ENCODE measurements around the gene ARMC12. TPM values are rescaled to one million over a fixed set of nuclear protein-coding genes. Genes with fewer than 3 reads are reported as not detected.

ARMC12 gene
- total RNA-seq, 4 donors from 2014 or later = 0.69 to 3.2 (median 1.2) TPM; not detected in 1

GRCh38 chr6:35757456-35758123 is 20.8 kb downstream of the ARMC12 start:
- DNase-seq (ENCODE audit: low spot score) = no peak
- no peak for ATAC-seq (ENCODE audit: low FRiP score)
- no peak for TF ChIP-seq CTCF (IDR thresholded peaks at IDR 0.05)

GRCh38 chr6:35759426-35759825 is 22.6 kb downstream of the ARMC12 start:
- DNase-seq (ENCODE audit: low spot score) (no peak), ATAC-seq (ENCODE audit: low FRiP score) (no peak)
- TF ChIP-seq CTCF (IDR thresholded peaks at IDR 0.05) = no peak

- ATAC-seq (ENCODE audit: low FRiP score) (no peak), DNase-seq (ENCODE audit: low spot score) (no peak)
- TF ChIP-seq CTCF (IDR thresholded peaks at IDR 0.05) = no peak
Measured at GRCh38 chr6:35765739-35766138, 28.9 kb downstream of the ARMC12 start.

- no peak for TF ChIP-seq CTCF (IDR thresholded peaks at IDR 0.05)
- no peak for DNase-seq (ENCODE audit: low spot score)
- no peak for ATAC-seq (ENCODE audit: low FRiP score)
Measured at GRCh38 chr6:35769211-35769610, 32.4 kb downstream of the ARMC12 start.

GRCh38 chr6:35771343-35771627 is 34.5 kb downstream of the ARMC12 start:
- no peak for DNase-seq (ENCODE audit: low spot score)
- TF ChIP-seq CTCF (IDR thresholded peaks at IDR 0.05) = no peak
- no peak for ATAC-seq (ENCODE audit: low FRiP score)

- no peak for ATAC-seq (ENCODE audit: low FRiP score)
- no peak for DNase-seq (ENCODE audit: low spot score)
- TF ChIP-seq CTCF (IDR thresholded peaks at IDR 0.05) = no peak
Measured at GRCh38 chr6:35774116-35774794, 37.4 kb downstream of the ARMC12 start.

- TF ChIP-seq CTCF (IDR thresholded peaks at IDR 0.05) = no peak
- ATAC-seq (ENCODE audit: low FRiP score) (no peak), DNase-seq (ENCODE audit: low spot score) (no peak)
Measured at GRCh38 chr6:35775031-35775430, 38.2 kb downstream of the ARMC12 start.
